Motor neuron (in vitro differentiated cells): ENCODE results near the gene ASZ1. TPM values are rescaled to one million over a fixed set of nuclear protein-coding genes. Genes with fewer than 3 reads are reported as not detected.
A peak's percentile ranks its signal among the peaks of the same experiment; 100 is the strongest.
"Not testable (repeated sequence)": the region's sequence is repeated elsewhere in the genome, so short reads cannot be mapped to it uniquely, and the experiment has no call there.

Experiments used
- ATAC-seq, 8 experiments: fragments of 200-7000 bp; cut with Tn5 transposase; replicated peaks in 6 of 8; 2 replicates each; pipeline ENCODE4 v1.8.0; 2021; ENCODE audit warnings: mild to moderate bottlenecking in 8 of 8, moderate library complexity in 8 of 8
- H3K27ac ChIP-seq, 2 donors: fragments of 250-450 bp; sonication (Bioruptor Pico); 2 replicates each; pipeline ENCODE4 v1.9.0; 2021; ENCODE audit warnings: antibody characterized with exemption in 2 of 2, mild to moderate bottlenecking in 2 of 2, moderate library complexity in 1 of 2
- H3K4me1 ChIP-seq, 2 donors: fragments of 250-450 bp; sonication (Bioruptor Pico); replicated peaks in 1 of 2; 2 replicates each; pipeline ENCODE4 v1.6.1; 2021; ENCODE audit warnings: antibody characterized with exemption in 2 of 2, mild to moderate bottlenecking in 2 of 2, moderate library complexity in 1 of 2
- H3K4me3 ChIP-seq, 5 donors: fragments of 250-450 bp; sonication (Bioruptor Pico); 2 replicates each; pipeline ENCODE4 v1.9.0; 2021; ENCODE audit warnings: antibody characterized with exemption in 5 of 5, mild to moderate bottlenecking in 5 of 5, moderate library complexity in 4 of 5
- WGBS, 10 experiments: fragments of 450-650 bp; shearing (Covaris generic); methylation state at CpG; one replicate each; pipeline ENCODE4 v1.0.0; 2022; 5-methylcytosine and 5-hydroxymethylcytosine counted together
- in situ Hi-C, 9 experiments: fragments of 400-800 bp; cut with MboI; loops; one replicate each; pipeline ENCODE4 v1.15.0; 2021; ENCODE audit warnings: low sequenced_read_pairs in 9 of 9, low pct_unique_long_range_greater_than_20kb in 2 of 9; ENCODE audit not compliant: unreplicated experiment in 9 of 9
- total RNA-seq, 8 experiments: library from RNA; unstranded; fragments of 300-600 nt; gene quantifications; 2 replicates each; pipeline versions ENCODE4 v1.2.3 to v1.2.4, GENCODE V29; 2022

The ASZ1 gene, protein sequence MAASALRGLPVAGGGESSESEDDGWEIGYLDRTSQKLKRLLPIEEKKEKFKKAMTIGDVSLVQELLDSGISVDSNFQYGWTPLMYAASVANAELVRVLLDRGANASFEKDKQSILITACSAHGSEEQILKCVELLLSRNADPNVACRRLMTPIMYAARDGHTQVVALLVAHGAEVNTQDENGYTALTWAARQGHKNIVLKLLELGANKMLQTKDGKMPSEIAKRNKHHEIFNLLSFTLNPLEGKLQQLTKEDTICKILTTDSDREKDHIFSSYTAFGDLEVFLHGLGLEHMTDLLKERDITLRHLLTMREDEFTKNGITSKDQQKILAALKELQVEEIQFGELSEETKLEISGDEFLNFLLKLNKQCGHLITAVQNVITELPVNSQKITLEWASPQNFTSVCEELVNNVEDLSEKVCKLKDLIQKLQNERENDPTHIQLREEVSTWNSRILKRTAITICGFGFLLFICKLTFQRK
- total RNA-seq, result under 1 TPM in 1 of 8 experiments, not detected in 7; 0.14 TPM

- in situ Hi-C loops, result no loop called here
- WGBS, 10 experiments, result 45 to 100% (median 92%) methylated on average over 1 to 22 of the region's 41 CpGs; no CpG with 5 or more reads in 5 of the 10 experiments
- H3K27ac ChIP-seq, result no peak within 1 kb of the TSS
Measured at GRCh38 chr7:117427258-117427701, at the start of gene ASZ1. Gene ASZ1, minus strand, starts transcription at chr7:117427493. Its CDS starts 33 bp downstream, at chr7:117427460.

DNA sequence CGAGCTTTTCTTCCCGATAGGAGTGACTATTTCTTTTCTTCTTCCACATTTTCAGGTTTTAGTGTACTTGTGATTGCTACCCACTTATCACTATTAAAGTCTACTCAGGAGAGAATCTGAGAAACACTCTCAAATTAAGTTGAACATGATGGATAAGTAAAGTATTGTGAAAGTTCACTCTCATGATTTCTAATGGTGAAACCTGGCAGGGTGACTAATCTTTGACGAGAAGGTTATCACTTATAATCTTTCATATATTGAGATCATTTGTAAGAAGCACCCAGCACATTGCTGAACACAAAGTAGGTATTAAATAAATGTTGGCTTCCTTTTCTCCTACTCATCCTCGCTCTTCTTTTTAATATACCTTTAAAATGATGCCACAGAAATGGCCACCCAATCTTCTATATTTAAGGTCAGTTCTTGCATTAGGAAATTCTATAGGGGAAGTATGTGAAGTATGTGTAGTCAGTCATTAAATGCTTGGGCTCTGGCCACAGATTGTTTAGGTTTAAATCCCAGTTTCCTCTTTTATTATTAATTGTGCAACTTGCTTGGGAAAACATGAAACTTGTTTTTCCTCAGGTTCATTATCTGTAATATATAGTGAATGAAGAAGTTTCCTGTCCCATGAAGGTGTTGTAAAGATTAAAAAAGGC, 49.4 kb upstream of the ASZ1 start:
- Histone ChIP-seq H3K27ac (no peak overlapping the region), H3K4me1 (peaks cover 0 to 3% of the 10 kb centered on the region in 2 donors), H3K4me3 (no peak overlapping the region)
- no peak for ATAC-seq
- WGBS, 10 experiments, result 6 to 100% (median 83%) methylated on average over 2 to 4 of the region's 4 CpGs; no CpG with 5 or more reads in 1 of the 10 experiments
- in situ Hi-C loops, result no loop called here

More at GRCh38 chr7:117427258-117427701, at the start of gene ASZ1:
- Histone ChIP-seq H3K4me1 (no peaks in the 10 kb centered on the region), H3K4me3 (no peak within 1 kb of the TSS)
- ATAC-seq, result no peak

DNA sequence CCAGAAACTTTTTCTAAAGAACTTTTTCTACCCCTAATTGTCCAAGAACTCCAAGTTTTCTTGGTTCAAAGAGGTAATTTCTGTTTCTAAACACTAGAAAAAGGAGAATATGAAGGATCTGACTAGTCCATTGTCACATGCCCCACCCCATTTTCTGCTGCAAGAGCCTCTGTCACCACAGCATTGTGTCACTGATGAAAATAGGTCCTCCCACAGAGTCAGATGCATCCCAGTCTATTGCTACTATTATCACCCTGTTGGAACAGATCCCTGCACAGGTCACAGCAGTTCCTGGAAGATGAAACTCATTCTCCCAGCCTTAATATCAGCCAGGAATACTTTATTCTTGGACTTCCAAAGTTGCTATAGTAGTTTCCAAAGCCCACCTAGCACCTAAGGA, 45.0 kb upstream of the ASZ1 start:
- in situ Hi-C loops, result loop anchor here in 3 of 9 experiments (25.0 kb wide), 1 partner anchor 240 kb away; no protein-coding TSS in a partner anchor
- H3K4me1 ChIP-seq, result no peaks in the 10 kb centered on the region
- no peak for ATAC-seq
- H3K27ac ChIP-seq, result no peak overlapping the region
- no peak overlapping the region for H3K4me3 ChIP-seq

DNA sequence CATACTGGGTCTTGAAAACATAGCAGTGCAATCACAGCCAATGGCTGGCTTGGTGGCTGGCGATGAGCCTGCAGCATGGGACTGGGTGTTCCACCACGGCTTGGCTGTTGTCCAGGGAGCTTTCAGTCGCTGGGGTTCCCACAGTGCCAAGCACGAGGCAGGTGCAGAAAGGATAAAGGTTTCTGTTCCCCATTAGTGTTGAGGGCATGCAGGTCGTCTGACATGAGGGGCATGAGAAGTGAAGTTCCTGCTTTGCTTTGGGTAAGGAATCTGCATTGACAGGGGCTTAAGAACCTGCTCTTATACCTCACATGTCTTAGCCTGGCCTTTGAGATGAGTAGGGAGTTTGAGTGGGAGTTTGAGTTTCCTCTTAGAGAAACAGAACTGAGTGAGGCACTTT, 43.5 kb upstream of the ASZ1 start:
- Histone ChIP-seq H3K27ac (no peak overlapping the region), H3K4me1 (no peaks in the 10 kb centered on the region), H3K4me3 (no peak overlapping the region)
- WGBS, 10 experiments, result 0 to 100% (median 65%) methylated on average over 1 to 3 of the region's 5 CpGs; no CpG with 5 or more reads in 2 of the 10 experiments
- no peak for ATAC-seq
- in situ Hi-C loops, result loop anchor here in 3 of 9 experiments (25.0 kb wide), 1 partner anchor 242 kb away; no protein-coding TSS in a partner anchor

GRCh38 chr7:117468174-117468573, 40.9 kb upstream of the ASZ1 start:
- 8 to 100% (median 89%) methylated on average over 1 to 2 of the region's 2 CpGs; no CpG with 5 or more reads in 1 of the 10 experiments for WGBS, 10 experiments
- Histone ChIP-seq H3K27ac (no peak overlapping the region), H3K4me3 (no peak overlapping the region), H3K4me1 (no peaks in the 10 kb centered on the region)
- no peak for ATAC-seq
- in situ Hi-C loops, result loop anchor here in 3 of 9 experiments (25.0 kb wide), 1 partner anchor 244 kb away; no protein-coding TSS in a partner anchor

DNA sequence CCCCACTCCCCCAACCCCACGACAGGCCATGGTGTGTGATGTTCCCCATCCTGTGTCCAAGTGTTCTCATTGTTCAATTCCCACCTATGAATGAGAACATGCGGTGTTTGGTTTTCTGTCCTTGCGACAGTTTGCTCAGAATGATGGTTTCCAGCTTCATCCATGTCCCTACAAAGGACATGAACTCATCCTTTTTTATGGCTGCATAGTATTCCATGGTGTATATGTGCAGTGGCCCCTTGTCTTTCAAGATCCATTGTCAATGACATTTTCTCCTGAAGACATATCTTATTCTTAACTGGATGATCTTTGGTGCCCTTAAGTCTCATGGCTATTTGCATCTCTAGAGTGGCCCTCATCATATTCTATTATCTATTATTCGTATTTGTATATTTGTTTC, 33.5 kb upstream of the ASZ1 start:
- not testable (repeated sequence) for H3K4me1 ChIP-seq, H3K27ac ChIP-seq, H3K4me3 ChIP-seq, ATAC-seq
- WGBS, 10 experiments, result 0 to 100% (median 41%) methylated on average over 1 to 2 of the region's 4 CpGs; no CpG with 5 or more reads in 4 of the 10 experiments
- in situ Hi-C loops, result loop anchor here in 3 of 9 experiments (25.0 kb wide), 1 partner anchor 251 kb away; no protein-coding TSS in a partner anchor

DNA sequence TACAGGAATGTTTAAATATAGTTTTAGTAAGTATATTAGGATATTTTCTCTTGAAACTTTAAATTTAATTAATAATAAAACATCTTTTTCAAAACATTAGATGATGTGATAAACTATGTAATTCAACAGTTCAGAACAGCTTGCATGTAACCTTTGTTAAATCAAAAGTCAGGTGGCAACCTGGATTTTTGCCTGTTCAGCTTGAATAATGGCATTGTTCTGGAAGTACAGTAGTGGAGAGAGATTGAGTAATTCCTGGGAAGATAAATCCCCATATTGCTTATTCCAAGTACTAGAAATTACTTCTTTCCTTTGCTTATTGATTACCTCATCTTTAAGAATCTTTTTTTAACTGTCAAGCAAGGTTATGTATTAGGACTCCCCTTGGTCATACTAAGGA, 32.4 kb upstream of the ASZ1 start:
- in situ Hi-C loops, result loop anchor here in 3 of 9 experiments (25.0 kb wide), 1 partner anchor 253 kb away; no protein-coding TSS in a partner anchor
- ATAC-seq, result no peak
- Histone ChIP-seq H3K27ac (no peak overlapping the region), H3K4me3 (no peak overlapping the region), H3K4me1 (no peaks in the 10 kb centered on the region)

GRCh38 chr7:117458977-117459583, 31.8 kb upstream of the ASZ1 start:
- in situ Hi-C loops, result loop anchor here in 3 of 9 experiments (25.0 kb wide), 1 partner anchor 253 kb away; no protein-coding TSS in a partner anchor
- H3K4me1 ChIP-seq, result no peaks in the 10 kb centered on the region
- peak in 1 of 8 experiments; percentile 15 for ATAC-seq
- no peak overlapping the region for H3K27ac ChIP-seq
- 13 to 58% (median 41%) methylated on average over 2 to 3 of the region's 3 CpGs; no CpG with 5 or more reads in 1 of the 10 experiments for WGBS, 10 experiments
- no peak overlapping the region for H3K4me3 ChIP-seq

DNA sequence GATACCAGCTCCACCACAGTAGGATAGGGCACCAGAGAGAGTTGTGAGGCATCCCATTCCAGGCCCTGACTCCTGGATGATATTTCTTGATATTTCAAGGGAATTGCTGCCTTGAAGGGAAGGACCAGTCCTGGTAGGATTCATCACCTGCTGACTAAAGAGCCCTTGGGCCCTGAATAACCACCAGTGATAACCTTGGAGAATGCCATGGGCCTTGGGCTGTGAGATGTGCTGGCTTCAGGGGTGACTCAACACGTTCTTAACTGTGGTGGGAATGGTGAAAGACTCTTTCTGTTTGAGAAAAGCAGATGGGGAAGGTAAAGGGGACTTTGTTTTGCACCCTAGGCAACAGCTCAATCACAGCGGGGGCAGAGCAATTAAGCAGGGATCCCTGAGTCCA, 21.4 kb upstream of the ASZ1 start:
- no peak overlapping the region for H3K27ac ChIP-seq
- H3K4me1 ChIP-seq, result no peaks in the 10 kb centered on the region
- WGBS, 10 experiments, result 0 to 100% (median 83%) methylated on average over 1 to 2 of the region's 2 CpGs; no CpG with 5 or more reads in 5 of the 10 experiments
- no peak overlapping the region for H3K4me3 ChIP-seq
- in situ Hi-C loops, result no loop called here
- ATAC-seq, result no peak

DNA sequence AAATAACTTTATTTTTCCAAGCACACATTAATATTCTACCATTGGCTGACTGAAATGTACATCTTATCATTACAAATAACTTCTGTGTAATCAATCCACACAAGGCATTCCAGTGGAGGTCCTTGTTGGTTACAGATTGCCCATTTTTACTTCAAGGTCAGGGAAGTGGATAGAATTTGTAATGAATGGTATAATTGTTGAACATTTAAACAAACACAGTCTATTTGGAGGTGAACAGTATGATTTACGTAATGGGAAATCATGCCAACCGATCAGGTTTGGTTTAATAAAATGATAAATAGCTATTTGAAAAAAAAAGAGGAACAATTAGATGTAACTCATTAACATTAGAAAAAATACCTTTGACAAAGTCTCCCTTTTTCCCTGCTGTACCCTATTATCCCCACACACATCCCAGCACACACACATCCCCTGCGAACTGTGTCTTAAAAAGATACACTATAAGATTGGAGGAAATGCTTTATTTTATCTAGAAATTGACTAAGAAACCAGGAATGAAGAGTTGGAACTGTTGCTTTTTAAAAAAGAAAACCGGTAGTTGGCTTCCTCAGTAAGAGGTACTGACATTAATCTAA, 19.0 kb upstream of the ASZ1 start:
- in situ Hi-C loops, result no loop called here
- Histone ChIP-seq H3K27ac (no peak overlapping the region), H3K4me1 (no peaks in the 10 kb centered on the region), H3K4me3 (no peak overlapping the region)
- 17 to 93% (median 70%) methylated on average over 2 to 4 of the region's 4 CpGs; no CpG with 5 or more reads in 1 of the 10 experiments for WGBS, 10 experiments
- ATAC-seq, result no peak

- no peak for ATAC-seq
- Histone ChIP-seq H3K4me3 (no peak overlapping the region), H3K4me1 (no peaks in the 10 kb centered on the region), H3K27ac (no peak overlapping the region)
- 83 to 100% (median 90%) methylated on average over 1 of the region's 1 CpG; no CpG with 5 or more reads in 7 of the 10 experiments for WGBS, 10 experiments
- in situ Hi-C loops, result no loop called here
Measured at GRCh38 chr7:117445206-117445605, 17.9 kb upstream of the ASZ1 start.

DNA sequence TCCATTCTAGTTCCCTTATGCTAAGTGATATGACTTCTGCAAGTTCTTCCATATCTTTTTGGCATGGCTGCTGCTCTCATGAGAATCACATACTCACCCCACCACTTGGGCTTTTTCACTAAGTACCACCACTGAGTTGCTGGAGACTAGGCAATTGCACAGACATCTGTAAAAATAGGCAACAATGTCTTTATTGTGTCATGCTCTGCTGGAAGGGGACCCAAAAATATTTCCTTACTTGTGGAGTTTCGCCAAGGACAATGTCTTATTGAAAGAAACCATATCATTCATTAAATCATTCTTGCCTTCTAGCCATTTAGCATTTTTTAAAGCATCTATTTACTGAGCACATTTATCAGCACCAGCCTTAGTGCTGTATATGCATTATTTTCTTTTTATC, 17.4 kb upstream of the ASZ1 start:
- WGBS, 10 experiments, result 0 to 92% (median 78%) methylated on average over 1 of the region's 1 CpG; no CpG with 5 or more reads in 2 of the 10 experiments
- no peak for ATAC-seq
- Histone ChIP-seq H3K27ac (no peak overlapping the region), H3K4me1 (no peaks in the 10 kb centered on the region), H3K4me3 (no peak overlapping the region)
- in situ Hi-C loops, result no loop called here
